CD1c-positive myeloid dendritic cell (primary cell): ENCODE measurements around the gene NGF.

Experiments used
- DNase-seq: peaks from one replicate; pipeline ENCODE4 v3.0.0-alpha.2; 2016; ENCODE audit errors: extremely low spot score

Gene NGF

DNA sequence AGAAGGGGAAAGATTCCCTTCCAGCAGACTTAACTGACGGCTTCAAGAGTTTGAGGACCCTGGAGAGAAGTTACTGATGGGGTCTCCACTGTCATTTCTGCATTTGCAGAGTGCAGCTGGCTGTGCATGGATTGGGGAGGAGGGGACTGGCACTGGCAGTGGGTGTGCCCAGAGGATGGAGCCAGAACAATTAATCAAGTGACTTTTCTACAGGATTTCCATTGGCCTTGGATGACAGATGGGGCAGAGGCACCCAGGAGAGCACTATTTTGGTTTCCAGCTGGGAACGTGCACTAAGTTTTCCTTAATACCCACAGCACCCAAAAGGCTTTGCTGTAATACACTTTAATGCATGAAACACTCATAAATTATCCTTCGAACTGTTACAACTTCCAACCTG, 1.3 kb downstream of the NGF start:
- no peak for DNase-seq

GRCh38 chr1:115332813-115333608, 5.0 kb downstream of the NGF start:
- DNase-seq: peak; percentile 43

DNA sequence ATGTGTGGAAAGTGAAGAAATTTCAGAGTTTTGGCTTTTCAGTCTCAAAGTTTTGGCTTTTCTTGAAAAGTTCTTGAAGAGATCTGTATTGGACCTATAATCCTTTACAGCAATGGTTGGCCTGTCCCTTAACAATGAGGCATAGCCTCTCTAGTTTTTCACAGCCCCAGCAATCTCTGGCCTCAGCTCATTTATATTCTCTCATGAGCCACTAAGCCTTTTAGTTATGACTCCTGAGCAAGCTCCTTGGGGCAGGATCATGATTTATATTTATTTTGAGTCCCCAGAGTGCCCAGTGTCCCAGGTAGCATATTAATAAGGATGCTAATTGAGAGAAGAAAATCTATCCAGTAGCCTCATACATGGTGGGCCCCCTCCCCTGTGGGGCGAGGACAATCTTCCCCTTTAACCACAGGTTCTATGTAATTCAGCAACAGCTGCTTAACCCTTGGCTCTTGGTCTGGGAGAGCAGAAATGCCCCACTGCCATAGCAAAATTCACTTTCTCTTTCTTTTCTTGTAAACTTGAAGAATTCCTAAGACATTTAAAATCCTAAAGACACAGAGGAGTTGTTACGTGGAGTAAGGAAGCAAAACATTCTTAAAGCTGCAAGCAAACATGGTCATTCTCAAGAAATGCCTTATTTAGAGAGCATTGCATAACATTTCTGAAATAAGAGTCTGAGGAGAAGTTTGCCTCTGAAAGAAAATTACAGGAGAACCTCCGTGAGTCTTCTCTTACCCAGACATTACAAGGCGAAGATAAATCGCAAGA, 6.3 kb downstream of the NGF start:
- DNase-seq: no peak

- DNase-seq: no peak
Observed at GRCh38 chr1:115330480-115331013, 7.5 kb downstream of the NGF start.

DNA sequence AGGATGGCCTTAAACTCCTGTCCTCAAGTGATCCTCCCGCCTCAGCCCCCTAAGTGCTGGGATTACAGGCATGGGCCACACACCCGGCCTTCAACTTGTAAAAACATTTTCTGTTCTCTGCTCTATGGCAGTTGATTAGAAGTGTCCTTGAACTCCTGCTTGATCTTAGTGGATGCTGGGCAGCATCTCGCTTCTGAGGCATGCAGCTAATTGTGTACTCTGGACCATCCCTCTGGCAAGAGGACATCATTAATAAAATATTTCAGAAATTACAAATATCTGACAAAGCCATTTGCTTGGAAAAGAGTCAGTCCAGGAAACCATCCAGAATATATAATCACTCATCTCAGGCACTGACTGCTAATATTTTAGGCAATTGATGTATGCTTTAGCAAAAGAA, 8.1 kb downstream of the NGF start:
- no peak for DNase-seq

- DNase-seq: no peak
Observed at GRCh38 chr1:115327270-115327669, 10.8 kb downstream of the NGF start.

GRCh38 chr1:115326419-115326818, 11.6 kb downstream of the NGF start:
- no peak for DNase-seq

DNA sequence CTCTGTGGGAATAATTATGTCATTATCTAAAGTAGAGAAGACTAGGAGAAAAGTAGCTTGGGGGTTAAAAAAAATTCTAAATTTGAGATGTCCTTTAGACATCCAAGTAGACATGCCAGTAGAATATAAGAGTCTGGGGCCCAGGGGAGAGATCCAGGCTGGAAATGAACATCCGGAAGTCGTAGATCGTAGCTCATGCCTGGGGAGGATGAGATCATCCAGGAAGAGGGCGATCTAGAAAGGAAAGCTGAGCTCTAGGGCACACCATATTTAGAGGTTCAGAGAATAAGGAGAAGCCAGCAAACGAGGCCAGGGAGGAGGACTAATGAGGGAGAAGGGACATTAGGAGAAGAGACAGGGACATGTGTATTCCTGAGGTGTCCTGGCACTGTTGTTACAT, 12.2 kb downstream of the NGF start:
- DNase-seq: no peak

DNA sequence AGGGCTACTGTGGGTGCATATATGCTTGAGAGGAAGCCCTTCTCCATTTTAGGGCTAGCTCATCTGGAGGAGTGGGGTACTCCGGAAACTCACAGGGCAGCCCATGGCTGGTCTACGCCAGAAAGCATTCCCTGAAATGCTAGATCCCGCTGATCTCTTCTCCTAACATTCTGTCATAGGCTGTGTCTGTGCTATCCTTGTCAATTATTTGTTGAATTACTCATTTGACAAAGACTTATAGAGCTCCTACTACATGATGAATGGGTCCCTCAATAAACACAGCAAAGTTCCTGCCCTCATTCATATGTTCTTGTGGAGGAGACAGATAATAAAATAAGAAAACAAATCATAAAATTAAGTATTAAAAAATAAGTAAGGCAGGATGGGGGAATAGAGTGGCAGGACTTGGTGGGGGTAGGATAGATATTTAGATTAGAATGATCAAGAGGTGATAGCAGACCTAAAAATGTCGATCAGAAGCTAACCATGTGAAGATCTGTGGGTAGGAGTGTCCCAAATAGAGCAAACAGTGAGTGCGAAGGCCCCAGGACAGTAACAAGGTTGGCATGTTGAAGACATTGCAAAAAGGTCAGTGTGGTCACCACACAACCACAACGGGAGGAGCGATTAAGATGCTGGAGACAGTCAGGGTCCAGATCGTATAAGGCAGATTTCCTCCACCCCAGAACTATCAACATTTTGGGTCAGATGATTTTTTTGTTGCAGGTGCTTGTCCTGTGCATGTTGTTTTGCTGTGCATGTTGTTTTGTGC, 13.2 kb downstream of the NGF start:
- DNase-seq: no peak

- no peak for DNase-seq
Observed at GRCh38 chr1:115323366-115324004, 14.6 kb downstream of the NGF start.

DNA sequence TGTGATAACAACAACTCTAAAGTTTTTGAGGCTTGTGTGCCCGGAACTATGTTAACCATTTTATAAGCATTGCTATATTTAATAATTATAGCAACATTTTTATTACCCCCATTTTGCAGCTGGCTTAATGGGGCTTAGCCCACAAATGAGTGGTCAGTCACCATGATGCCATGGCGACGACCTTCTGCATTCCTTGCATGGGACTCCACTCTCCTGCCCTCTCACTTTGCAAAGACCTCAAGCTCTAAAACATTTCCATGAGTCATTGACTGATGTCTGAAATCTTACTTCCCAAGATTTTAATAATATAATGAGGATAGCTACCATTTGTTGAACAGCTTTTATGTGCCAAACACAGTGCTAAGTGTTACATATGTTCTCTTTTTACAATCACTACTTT, 15.4 kb downstream of the NGF start:
- no peak for DNase-seq

GRCh38 chr1:115320377-115320776, 17.7 kb downstream of the NGF start:
- no peak for DNase-seq

DNA sequence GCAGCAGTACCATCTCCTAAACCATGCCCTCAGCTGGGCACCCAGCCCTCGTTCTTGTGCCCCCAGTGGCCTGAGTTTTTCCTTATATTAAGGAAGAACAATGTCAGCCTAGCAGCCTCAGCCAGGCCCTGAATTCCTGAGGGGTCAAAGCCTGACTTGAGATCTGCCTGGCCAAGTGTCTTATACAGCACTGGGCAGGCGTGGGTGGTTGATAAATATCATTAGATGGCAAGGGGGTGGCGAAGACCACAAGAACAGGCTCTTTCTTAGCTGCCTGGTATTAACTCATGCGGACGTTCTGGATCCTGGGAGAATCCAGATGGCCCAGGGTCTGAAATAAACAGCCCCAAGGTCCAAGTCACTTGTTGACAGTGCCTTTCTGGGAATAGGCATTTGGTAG, 18.3 kb downstream of the NGF start:
- no peak for DNase-seq

DNA sequence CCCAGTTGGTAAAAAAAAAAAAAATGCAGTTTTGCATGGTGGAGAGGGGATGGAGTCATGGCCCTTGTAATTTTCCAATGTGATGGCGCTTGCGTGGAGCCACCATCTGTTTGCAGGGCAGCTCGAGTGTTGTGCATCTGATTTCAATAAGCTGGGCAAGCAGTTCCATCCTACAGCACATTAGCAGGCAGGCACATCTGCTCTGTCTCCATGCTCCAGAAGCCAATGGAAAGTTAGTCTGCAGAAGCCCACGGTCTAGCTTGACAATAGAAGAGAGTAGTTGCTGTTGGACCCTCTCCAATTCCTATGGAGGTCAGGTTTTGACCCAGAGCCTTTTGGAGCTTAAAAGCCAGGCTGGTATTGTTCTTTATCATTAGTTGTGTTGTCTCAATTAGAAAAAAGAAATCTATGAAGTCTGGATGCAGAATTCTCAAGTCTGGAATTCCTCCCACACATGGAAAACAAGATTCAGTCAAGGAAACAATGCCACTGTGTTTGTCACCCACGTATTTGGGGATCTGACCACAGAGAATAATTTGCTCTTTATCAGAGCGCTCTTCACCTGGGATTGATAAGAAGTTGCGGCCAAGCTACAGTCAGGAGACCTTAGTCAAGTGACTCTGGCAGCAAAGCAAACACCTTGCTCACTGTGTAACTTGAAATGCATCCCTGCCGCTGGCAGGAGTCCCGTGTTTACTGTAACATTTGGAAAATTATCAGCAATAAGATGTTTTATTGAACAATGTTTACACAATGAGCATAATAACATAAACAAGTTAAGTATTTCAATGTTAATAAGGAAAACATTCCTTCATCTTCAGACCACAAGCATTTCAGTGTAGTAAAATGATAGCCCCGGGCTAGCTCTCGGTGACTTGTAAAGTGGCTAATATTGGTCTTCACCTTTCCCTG, 20.7 kb downstream of the NGF start:
- DNase-seq: no peak

DNA sequence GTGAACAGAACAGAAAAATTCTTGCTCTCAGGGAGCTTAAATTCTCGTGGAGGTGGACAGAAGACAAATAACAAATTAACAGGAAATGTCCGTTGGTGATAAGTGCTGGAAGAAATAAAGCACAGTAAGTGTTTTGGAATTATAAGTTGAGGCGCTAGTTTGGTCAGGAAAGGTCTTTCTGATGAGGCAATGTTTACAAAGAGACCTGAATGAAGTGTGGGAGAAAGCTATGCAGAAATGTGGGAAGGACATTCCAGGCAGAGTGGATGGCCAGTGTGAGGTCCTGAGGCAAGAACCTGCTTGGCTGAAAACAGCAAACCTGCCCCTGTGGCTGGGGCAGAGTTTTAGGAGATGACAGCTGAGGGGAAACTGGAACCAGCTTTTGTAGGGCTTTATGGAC, 23.3 kb downstream of the NGF start:
- no peak for DNase-seq

- DNase-seq: no peak
Observed at GRCh38 chr1:115314092-115314491, 24.0 kb downstream of the NGF start.

DNA sequence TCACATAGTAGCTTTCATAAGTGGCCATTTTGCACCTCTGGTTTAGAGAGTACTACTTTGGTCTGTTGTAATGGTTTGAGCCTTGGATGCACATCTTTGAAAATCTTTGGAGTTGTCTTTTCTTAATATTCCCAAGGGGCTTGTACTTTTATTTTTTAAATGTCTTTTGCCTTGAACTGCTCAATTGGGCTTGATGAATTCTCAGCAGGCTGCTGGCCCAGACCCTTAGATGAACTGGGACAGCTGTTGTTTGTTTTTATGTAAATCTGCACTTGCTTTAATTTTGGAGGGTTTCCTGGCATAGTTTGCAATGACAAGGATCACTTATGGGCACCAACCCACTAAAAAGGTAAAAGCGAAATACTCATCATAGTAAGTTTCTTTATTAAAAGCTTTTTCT, 24.9 kb downstream of the NGF start:
- no peak for DNase-seq

- no peak for DNase-seq
Observed at GRCh38 chr1:115312742-115313141, 25.3 kb downstream of the NGF start.

DNA sequence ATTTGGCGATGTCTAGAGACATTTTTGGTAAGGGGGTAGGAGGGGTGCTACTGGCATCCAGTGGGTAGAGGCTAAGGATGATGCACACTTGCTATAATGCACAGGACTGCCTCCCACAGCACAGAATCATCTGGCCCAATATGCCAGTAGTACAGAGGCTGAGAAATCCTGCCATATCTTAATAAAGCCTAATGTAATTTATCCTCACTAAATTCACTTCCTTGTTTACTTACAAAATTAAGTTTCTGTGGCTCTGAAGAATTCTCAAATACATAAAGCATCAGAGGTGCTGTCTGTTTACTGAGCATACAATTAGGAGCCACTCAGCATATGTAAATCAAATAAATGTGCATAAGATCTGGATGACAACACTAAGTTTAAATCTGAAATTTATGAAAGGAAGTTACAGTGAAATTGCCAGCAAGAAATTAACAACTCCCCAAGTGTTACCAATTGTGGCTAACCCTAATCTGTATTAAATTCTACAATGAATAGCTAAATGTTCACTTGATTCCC, 26.5 kb downstream of the NGF start:
- DNase-seq: no peak
